Cortex of kidney (tissue), 1 donor: ENCODE results near the gene HAO1.
"Not testable (repeated sequence)": the region's sequence is repeated elsewhere in the genome, so short reads cannot be mapped to it uniquely, and the experiment has no call there.

Experiments
- DNase-seq: peaks from one replicate; lab custom pipeline; 2025; lab: John Stamatoyannopoulos, UW

HAO1 gene

DNA sequence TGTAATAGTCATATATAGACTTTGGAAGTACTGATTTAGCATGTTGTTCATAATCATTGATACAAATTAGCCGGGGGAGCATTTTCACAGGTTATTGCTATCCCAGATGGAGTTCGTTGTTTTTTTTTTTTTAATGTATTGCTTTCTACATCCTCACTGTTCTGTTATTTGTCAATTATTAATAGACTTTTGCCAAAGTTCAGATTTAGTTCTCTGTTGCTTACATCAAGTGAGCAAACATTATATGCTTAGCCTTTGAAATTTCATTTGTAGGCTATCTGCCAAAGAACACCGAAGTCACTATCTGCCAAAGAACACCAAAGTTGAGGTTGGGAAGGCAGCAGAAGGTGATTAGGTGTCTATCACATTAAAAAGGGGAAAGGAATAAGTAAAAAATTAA is at the start of gene HAO1:
Gene HAO1 (minus strand): TSS at position 118 of the 400 bp plus-strand sequence. CDS start 36 bp downstream, at position 82.
- DNase-seq = no peak

DNA sequence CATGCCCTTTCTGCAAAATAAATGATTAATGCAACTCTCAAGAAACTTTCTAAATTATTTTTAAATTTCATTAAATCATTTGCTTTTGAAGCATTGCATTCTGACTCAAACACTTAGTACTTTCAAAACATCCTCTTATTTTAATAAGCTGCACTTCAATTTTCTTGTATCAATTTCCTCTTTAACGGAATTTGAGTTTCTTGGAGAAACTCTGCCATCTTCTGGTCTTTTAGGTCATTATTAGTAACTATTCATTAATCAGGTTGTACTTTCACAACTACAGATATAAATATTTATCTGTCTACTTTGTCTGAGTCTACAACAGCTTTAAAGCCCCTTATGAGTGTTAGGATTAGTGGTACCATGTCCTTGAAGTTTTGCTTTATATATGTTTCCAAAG is 49.1 kb upstream of the HAO1 start:
- DNase-seq = no peak

DNA sequence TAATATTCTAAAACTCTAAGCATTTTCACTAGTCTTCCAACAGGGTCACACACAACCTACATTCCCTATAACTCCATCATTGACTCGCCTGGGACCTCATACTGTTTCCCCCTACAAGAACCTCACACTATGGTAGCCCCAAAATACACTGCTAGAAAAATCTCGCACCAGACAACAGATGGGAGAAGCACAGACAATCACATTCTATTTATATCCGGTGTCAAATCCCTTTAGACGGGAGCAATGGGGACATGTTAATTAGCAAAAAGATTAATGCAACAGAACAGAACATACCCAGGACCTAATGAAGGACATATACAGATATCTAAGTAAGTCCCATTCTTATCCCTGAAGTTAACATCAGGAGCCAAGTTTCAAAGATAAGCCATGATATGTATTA is 45.7 kb upstream of the HAO1 start:
- no peak for DNase-seq

DNA sequence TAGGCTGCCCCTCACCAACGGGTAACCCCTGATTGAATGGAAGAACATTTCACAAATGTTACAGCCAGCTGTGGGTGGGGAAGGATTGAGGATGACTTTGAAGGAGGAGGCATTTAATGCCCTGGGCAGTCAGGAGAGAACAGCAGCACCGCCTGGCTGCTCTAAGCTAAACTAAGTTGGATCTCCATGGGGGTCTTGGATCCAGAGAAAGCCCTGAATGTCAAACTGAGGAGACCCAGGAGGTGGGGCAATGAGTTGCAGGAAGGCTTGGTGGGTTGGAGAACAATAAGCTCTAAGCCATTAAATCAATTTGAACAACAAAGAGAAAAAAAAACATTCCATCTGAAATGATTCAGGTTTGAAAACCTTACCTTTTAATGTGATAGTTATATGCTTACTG is 43.9 kb upstream of the HAO1 start:
- no peak for DNase-seq

DNA sequence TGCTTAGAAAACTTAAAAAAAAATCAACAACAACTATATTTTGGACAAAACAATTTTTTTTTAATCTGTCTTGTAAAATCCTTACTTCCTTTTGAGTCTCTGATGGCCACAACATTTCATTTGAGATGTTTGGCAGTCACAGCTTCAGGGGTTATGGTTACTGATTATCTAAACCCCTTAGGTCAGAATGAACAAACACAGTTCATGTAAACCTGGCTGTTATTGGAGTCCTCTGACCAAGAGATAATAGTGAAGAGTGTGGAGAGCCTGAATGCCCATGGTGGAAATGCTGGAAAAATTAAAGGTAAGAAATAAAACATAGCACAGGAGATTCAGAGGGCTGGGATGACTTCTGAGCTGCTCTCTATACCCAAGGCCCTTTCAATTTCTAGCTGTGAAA is 41.1 kb upstream of the HAO1 start:
- DNase-seq = no peak

DNA sequence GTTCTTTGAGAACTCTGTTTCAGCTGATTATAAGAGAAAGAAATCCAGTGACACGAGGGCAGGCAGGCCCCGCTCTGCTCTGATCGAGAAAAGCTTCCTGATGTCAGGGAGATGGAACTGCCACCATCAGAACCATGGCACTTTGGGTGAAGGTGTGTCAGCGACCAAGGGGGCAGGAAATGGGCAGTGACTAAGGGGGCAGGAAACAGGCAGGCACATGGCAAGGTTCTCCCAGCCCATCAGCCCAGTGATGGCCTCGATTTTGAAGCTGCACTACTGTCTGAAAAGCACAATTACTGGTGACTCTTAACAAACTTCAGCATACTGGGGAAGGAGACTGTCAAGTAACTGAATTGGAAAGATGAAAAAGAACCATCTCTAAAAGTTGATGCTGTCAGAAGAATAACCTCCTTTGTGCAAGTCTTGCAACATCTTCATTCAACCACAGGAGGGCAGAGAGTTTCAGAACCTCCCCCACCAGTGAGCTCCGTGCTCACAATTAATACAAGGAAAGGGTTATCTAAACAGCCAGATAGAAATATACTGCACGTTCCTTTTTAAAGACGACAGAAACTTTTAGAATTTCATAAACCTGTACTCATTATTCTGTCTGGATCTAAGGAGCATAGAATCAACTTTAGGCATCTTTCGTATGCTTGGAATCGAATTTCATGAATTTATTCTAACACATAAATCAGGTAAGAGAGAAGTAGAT is 40.2 kb upstream of the HAO1 start:
- no peak for DNase-seq

DNA sequence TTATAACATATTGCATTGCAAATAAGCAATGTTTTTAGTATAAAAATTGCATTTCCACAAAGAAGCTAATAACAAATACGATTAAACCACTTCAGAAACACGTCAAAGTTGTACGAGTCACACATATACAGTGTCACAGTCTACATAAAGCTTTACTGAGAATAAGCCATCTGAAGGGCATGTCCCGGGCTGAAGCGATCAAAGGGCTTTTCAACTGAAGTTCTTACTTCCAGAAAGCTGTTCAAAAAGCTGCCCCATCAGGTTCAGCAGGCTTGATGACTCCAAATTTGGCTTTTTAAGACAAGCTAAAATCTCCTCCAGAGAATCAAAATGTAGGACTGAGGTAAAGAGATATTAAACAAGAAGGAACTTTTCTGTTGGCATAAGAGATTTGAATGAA is 37.5 kb upstream of the HAO1 start:
- DNase-seq = no peak

DNA sequence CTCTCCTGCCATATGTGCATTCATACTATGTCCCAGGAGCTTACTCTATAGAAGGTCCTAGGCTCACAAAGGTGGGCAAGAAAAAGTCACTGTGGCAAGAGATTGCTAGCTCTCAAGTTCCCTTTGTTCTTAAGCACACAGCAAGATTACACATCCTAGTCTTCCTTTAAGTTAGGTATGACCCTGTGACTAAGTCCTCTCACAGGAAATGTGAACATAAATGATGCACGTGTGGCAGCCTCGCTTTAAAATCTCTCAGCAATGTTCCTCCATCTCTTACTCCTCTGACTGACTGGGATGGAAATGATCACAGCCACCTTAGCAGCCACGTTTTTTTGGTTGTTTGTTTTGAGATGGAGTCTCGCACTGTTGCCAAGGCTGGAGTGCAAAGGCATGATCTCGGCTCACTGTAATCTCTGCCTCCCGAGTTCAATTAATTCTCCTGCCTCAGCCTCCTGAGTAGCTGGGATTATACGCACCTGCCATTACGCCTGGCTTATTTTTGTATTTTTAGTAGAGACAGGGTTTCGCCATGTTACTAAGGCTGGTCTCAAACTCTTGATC is 35.7 kb upstream of the HAO1 start:
- no peak for DNase-seq

DNA sequence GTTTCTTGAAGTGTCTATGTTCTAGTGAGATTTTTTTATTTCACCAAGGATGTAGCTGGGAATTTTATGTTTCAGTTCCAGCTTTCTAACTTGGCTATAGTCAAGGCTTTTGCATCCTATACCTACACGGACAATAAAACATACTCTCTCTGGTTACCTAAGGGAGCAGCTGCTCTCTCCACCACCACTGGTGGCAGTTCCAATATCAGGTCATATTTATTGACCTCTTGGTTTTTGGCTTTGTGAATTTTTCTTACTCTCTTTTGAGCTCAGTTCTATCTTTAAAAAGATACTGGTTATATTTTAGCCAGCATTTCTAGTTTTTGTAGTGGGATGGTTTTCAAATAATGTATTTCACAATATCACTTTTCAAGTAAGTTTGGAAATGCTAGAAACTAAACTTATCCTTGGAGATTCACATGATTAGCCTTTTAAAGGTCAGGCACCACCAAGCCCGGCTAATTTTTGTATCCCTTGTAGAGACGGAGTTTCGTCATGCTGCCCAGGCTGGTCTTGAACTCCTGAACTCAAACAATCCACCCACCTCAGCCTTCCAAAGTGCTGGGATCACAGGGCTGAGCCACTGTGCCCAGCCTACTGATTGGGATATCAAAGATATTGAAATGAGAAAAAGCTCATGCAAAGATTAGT is 34.7 kb upstream of the HAO1 start:
- no peak for DNase-seq

DNA sequence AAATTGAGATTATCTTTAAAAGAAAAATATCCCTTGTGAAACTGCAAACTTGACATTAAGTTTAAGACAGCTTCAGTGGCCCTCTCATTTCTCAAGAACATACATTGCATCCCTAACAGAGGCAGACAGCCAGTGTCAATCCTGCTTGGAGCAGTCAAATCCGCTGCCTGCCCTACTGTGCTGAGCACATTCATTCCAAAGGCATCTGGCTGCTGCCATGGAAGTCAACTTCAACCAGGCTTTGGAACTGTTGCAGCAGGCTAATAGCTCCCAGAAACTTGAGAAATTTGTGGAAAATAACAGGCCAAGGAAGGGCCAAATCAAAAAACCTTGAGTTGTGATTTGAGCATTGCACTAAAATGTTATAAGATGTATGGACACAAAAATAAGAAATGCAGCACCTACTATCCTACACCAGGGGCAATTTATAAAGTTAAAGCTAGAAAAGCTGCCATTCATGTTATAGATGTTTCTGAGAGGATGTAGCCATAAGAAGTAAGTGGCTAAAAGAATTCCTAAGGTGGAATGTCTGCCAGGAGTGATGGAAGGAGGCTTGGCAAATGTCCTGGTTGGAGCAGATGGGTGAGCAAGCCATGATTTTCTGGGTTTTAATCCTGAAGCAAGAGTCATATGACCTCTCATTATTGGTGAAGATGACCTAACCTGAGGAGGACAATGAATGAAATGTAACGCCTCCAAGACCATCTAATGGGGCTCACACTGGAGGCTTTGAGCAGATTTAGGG is 31.4 kb upstream of the HAO1 start:
- no peak for DNase-seq

DNA sequence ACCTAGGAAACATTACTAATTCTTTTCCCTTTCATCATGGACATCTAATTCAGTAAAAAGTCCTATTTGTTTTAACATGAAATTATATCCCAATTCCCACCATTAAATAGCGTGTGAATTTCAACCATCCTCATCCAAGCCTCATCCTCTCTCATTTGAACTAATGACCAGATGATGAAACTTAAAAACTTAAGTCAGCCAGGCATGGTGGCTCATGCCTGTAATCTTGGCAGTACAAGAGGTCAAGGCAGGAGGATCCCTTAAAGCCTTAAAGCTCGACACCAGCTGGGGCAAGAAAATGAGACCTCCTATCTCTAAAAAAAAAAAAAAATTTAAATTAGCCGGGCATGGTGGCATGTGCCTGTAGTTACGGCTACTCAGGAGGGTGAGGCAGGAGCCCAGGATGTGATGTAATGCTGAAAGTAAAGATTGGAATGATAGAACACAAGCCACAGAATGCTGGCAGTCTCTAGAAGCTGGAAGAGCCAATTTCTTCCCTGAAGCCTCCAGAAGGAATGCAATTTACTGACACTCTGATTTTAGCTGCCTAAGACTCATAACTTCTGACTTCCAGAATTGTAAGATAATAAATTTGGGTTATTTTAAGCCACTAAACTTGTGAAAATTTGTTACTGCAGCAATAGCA is 27.1 kb upstream of the HAO1 start:
- no peak for DNase-seq

DNA sequence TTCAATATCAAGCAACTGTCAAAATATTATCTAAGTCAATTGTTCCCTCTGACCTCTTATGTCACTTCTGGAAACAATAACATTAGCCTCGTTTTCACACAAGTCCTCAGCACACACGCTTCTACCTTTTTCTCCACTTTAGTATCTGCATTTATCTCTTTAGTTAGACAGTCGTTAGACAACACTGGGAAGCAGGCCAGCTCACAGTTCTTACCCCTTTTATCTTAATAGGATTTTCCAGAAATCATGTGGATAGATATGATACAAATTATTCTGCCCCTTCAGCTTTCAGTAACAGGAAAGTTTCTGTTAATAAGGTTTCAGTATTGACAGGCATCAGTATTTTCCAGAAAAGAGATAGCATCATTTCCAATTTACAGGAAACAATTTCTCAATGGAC is 25.9 kb upstream of the HAO1 start:
- DNase-seq = no peak

DNA sequence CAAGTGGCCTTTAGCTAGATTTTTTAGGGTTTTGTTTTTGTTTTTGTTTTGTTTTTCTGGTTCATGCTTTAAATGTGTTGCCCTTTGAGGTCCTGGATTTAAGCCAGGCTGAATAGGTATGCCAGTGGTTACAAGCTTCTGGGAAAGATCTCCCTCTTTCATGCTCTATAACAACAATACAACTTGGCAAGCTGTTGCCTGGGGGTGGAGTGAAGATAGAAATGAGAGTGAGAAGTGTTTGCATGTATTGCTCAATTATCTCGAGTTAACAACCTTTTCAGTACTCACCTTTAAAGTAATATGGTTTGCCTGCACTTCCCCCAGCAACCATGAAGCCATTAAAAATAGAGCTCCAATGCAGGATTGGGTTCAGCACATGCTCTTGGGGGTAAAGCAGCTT is 19.2 kb upstream of the HAO1 start:
- DNase-seq = no peak

DNA sequence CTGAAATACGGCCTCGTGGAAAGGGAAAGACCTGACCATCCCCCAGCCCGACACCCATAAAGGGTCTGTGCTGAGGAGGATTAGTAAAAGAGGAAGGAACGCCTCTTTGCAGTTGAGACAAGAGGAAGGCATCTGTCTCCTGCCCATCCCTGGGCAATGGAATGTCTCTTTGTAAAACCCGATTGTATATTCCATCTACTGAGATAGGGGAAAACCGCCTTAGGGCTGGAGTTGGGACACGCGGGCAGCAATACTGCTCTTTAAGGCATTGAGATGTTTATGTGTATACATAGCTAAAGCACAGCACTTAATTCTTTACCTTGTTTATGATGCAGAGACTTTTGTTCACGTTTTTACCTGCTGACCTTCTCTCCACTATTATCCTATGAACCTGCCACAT is 16.3 kb upstream of the HAO1 start:
- DNase-seq = not testable (repeated sequence)

DNA sequence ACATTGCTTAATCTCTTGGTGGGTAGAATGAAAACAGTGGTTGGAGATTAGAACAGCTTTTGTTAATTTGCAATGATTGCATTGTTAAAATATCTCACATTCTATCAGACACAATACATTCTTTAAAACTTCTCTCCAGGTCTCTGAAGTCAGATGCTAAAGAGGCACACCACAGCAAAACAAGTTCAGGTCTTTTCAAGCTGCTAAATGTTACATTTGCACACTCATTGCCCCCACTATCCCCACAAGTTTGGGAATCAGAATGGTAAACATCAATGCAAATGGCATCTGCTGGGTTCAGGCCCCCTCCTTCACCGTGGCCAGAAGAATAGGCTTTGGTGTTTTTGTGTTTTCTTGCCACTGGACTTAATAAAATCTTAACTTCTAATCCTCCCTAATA is 10.1 kb upstream of the HAO1 start:
- no peak for DNase-seq

DNA sequence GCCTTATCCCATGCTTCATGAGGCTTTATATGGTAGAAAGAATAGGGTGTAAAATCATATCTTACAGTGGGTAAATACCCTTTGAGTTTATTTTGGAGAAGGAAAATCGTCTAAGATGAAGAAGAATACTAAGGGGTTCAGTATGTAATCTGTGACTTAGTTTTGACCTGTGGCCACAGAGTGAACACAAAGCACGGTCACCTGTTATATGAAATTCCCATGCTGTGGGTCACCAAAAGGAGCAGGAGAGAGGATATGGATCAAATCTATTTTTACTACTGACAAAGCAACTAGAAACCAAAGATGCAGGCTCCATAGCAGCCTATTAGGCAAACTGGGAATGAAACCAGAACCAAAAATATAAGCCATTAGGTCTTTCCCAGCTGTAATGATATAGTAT is 3.6 kb upstream of the HAO1 start:
- no peak for DNase-seq

DNA sequence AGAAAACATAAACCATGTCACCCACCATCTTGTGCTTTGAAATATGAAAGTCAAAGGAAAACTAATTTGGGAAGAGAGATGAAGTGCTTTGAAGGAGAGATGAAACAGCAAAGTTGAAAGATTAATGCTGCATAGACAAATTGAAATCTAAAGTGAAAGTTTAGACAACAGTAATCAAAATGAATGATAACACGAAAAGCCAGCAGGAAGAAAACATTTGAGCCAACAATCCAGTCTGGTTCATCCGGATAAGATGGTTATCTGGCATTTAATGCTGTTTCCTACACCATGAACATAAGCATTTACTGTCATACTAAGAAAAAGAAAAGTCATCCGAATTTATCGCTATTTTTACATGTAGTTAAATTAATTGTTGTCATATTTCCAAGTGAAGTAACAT is 595 bp downstream of the HAO1 start:
- DNase-seq = no peak

DNA sequence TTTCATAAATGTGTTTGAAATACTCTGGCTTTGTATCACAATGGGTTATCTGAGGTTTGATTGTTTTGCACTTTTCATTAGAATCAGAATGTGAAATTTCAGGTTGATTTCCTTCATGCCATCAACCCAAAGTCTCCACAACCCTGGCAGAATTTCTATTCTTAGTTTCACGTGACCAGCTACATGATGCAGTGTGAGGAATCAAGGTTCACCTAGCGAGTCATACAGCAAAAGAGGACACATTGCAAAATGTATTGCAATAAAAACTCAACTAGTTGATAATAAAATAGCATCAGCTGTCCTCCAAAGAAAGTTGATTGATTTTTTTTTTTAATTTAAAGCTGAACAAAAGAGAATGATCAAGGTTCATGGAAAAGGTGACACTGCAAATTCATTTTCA is 2.2 kb downstream of the HAO1 start:
- no peak for DNase-seq

DNA sequence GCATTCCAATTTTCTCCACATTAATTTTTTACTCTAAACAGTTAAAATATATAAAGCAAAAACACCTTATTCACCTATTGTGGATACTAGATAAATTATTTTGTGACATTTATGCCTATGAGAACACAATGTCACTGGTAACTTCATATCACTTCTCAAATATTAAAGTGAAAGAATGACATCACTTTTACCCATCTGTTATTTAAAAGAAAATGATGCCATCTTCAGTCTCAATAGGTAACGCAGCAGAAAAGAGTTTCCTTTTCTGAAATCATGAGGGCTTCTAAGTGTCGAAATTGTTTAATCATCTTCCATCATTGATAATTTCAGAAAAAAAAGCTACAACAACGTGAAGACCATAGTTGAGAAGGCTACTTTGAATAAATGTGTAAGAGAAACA is 2.9 kb downstream of the HAO1 start:
- no peak for DNase-seq

DNA sequence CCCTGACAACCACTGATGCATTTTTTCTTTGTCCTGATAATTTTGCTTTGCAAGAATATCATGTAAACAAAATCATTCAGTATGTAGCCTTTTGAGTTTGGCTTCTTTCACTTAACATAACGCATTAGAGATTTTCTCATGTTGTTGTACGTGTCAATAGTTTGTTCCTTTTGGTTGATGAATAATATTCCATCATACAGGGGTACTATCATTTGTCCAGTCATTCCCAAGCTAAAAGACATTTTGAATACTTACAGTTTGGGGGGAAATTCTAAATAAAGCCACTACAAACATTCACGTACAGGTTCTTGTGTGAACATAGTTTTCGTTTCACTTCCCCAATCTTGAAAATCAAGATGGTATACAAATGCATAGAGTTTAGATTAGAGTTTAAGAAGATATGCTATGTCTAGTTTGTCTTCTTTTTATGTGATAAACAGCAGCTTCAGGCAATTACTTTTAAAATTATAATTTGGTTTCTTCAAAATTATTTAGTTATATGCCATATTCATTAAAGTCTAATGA is 5.2 kb downstream of the HAO1 start:
- DNase-seq = no peak

DNA sequence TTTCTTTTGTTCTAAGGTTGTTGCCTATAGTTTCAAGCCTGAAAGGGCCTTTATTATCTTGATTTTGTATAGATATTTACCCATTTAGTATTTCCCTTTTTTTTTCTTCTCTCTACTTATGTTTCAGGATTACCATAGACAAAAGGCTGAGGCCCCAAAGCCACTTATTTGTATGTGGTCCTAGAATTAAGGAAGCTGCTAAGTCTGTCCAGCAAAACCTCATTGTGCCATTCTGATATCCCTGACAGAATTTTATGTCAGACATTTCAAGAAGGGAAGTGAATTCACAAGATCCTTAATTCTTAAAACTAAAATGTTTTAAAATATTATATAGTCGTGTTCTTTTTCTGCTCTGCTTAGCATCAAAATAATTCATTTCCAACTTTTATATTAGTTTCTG is 6.9 kb downstream of the HAO1 start:
- DNase-seq = no peak

DNA sequence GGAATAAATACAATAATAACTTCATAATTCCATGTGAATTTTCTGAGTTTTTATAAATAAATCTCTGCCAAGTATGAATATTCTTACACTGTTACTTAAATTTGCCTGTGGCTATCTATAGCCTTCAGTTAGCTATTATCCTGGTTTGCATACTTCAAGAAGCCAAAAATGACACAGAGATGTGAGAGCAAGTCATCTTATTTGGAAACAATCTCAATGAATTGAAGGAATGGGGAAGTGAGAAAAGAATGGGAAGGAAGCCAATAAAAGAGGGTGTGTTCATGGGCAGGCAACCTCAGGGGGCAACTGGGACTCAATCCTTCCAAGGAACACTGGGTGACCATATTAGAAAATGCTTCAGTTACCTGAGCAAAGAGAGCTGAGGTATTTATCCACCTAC is 9.9 kb downstream of the HAO1 start:
- DNase-seq = no peak
